ENCODE data around the gene MTOR.
A peak's percentile ranks its signal among the peaks of the same experiment; 100 is the strongest.

The MTOR gene

DNA sequence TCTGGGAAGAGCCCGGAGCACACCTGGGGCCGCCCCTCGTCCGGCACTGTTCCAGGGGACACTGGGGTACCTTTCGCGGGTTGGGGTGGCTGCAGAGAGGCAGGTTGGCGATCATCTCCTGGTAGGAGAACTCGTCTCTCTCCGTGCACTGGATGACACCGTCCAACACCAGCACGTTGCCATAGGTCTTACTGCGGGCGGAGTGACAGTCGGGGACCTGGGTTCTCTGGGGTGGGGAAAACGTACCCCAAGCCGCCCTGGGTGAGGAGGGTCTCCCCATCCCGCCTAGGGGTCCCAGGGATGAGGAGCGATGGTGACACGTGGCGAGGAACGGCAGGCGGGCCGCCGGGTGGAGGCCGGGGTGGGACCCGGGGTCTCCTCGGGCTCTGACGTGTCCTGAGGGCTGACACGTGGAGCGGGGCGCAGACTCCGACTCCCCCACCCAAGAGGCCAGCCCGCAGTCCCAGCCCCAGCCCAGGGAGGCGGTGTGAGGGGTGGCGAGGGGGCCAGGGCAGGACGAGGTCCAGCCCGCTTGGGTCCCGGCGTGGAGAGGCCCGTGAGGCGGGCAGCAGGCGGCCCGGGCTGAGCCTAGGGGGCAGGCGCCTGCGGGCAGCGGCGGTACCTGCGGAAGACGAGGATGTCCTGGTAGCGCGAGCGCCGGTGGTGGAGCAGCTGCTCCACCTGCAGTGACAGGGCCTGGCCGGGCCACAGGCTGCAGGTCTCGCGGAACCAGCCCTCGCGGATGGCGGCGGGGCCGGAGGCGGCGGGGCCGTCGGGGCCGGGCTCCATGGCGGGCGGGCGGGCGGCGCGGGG, 203.0 kb downstream of the MTOR start:
- peak; percentile 23 for DNase-seq

DNA sequence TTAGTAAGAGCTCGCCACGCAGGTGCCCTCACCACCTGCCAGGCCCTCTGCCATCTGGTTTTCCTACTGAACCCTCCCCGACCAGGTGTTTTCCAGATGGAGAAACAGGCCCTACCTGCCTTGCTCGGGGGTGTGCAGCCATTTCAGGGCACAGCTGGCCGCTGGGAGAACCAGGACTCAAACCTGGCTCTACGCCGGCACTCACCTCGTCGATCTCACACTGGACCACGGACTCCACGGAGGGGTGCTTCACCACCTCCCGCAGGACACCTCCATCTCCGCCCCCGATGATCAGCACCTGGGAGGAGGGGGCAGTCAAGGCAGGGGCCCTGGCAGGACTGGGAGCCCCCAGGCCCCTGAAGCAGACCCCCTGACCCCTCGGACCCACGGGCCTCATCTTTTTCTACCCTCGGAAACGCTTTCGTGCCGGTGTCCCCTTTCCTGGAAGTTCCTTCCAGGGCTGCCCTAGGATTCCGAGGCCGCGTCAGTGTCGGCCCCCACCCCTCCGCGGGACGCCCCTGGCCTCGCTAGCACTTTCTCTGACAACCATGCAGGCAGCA, 203.7 kb downstream of the MTOR start:
- no peak for DNase-seq

DNA sequence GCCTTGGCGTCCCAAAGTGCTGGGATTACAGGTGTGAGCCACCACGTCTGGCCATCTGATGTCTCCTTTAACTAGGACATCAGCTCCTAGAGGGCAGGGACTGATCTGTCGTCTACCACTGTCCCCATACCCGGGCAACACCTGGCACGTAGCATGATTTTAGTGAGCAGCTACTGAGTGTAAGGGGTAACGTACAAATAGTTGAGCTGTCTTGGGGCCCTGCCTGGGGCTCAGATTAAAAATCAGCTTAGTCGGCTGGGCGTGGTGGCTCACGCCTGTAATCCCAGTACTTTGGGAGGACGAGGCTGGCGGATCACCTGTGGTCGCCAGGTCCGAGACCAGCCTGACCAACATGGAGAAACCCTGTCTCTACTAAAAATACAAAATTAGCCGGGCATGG, 204.3 kb downstream of the MTOR start:
- no peak for DNase-seq

DNA sequence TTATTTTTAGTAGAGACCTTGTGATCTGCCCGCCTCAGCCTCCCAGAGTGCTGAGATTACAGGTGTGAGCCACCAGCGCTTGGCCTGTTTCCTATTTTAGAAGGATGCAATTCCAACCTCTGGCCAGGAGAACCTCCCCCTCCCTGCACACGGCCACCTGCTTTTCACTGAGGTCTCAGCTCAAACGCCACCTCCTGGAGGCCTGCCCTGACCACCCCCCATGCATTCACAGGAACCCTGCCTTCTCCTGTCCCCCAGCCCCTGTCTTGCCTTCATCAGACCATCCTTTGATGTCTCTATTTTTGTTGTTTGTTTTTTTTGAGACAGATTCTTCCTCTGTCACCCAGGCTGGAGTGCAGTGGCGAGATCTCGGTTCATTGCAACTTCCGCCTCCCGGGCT, 204.9 kb downstream of the MTOR start:
- DNase-seq, result no peak

Measured in effector CD8-positive, alpha-beta T cell (primary cell).